ENCODE data around the gene NLRC5.

GRCh38 chr16:56973294-56973689 lies 16.1 kb upstream of the NLRC5 start:
- TF ChIP-seq CTCF (IDR thresholded peaks at IDR 0.05; ENCODE audit: insufficient read depth, low read depth, low read length) (no peak), EZH2 (IDR thresholded peaks at IDR 0.05; ENCODE audit: insufficient read depth, low read length) (no peak)
